H1 (cell line): ENCODE measurements around the gene SPINK9. TPM values are rescaled to one million over a fixed set of nuclear protein-coding genes. Genes with fewer than 3 reads are reported as not detected.

Experiments used
- CBX8 ChIP-seq: fragments of 300-800, 300-1000 bp; sonication (generic); IDR thresholded peaks from 2 replicates; pipeline ENCODE4 v1.7.1; 2016; ENCODE audit warnings: low read depth, low read length, borderline replicate concordance
- CHD2 ChIP-seq: IDR thresholded peaks from 2 replicates; pipeline ENCODE4 v1.6.1; 2012; ENCODE audit warnings: low read length, improper control_type of control experiment
- CHD7 ChIP-seq: fragments of 300-600 bp; sonication (generic); IDR thresholded peaks from 2 replicates; pipeline ENCODE4 v1.7.1; 2012; ENCODE audit warnings: low read length, moderate library complexity, mild to moderate bottlenecking, inconsistent platforms; ENCODE audit not compliant: insufficient replicate concordance
- EP300 ChIP-seq, 2 experiments: IDR thresholded peaks; 1 replicate in 1 of 2; 2 replicates in 1 of 2; pipeline ENCODE4 v1.6.1; 2011 to 2012; ENCODE audit warnings: low read depth in 2 of 2, low read length in 2 of 2, mild to moderate bottlenecking in 2 of 2, borderline replicate concordance in 1 of 2, inconsistent platforms in 1 of 2, moderate library complexity in 1 of 2
- RBBP5 ChIP-seq: IDR thresholded peaks from 2 replicates; pipeline ENCODE4 v1.7.1; 2012; ENCODE audit warnings: low read depth, mild to moderate bottlenecking, inconsistent platforms, low read length, moderate library complexity, borderline replicate concordance
- SP4 ChIP-seq: IDR thresholded peaks from 2 replicates; pipeline ENCODE4 v1.6.1; 2012; ENCODE audit warnings: low read length, inconsistent platforms
- TCF12 ChIP-seq: IDR thresholded peaks from 2 replicates; pipeline ENCODE4 v1.6.1; 2011; ENCODE audit warnings: low read depth, mild to moderate bottlenecking, low read length
- TEAD4 ChIP-seq: IDR thresholded peaks from 2 replicates; pipeline ENCODE4 v1.6.1; 2012; ENCODE audit warnings: low read depth, low read length, inconsistent platforms, mixed read lengths
- YY1 ChIP-seq: IDR thresholded peaks from 2 replicates; pipeline ENCODE4 v1.6.1; 2011; ENCODE audit warnings: low read depth, mild to moderate bottlenecking, low read length
- ZNF274 ChIP-seq: IDR thresholded peaks from 2 replicates; pipeline ENCODE4 v1.7.0; 2012; ENCODE audit warnings: low read length, borderline replicate concordance; ENCODE audit errors: extremely low read depth
- polyA plus RNA-seq, 7 experiments: library from polyadenylated mRNA; depleted of rRNA in 3 of 7; stranded (reverse) in 5 of 7; unstranded in 2 of 7; fragments of >200 nt in 5 of 7; fragments of 200-250 nt in 2 of 7; gene quantifications; 1 replicate in 5 of 7; 2 replicates in 1 of 7; 4 replicates in 1 of 7; pipeline versions ENCODE4 v1.2.1 to v1.2.3, GENCODE V29; 2011 to 2013; ENCODE audit warnings: missing spikeins in 2 of 7, mixed read lengths in 2 of 7
- total RNA-seq: library from RNA; stranded (reverse); fragmentation: NEBNext Ultra II Directional; extraction: Animal tissue kit (Norgen Biotek cat#: 25700); gene quantifications from 2 replicates; pipeline ENCODE4 v1.2.1, GENCODE V29; 2021

Gene SPINK9
- total and polyA plus RNA-seq, 2 of the 8 experiments (the other 6 are each of a cell fraction or from before 2014, with no cell fraction given), result not detected

GRCh38 chr5:148314731-148315130 is 20.6 kb upstream of the SPINK9 start (continued):
- TF ChIP-seq CHD7 (no peak), ZNF274 (no peak), EP300 (IDR thresholded peaks at IDR 0.05; ENCODE audit: borderline replicate concordance in 1 of 2, low read depth in 2 of 2, low read length in 2 of 2) (no peak), TCF12 (no peak), TEAD4 (no peak), RBBP5 (no peak), CBX8 (no peak), SP4 (no peak), CHD2 (no peak), YY1 (no peak)
